Left lung (tissue), 10 donors: ENCODE data around the gene CLEC9A. TPM values are rescaled to one million over a fixed set of nuclear protein-coding genes. Genes with fewer than 3 reads are reported as not detected.
A peak's percentile ranks its signal among the peaks of the same experiment; 100 is the strongest.
"Not testable (repeated sequence)": the region's sequence is repeated elsewhere in the genome, so short reads cannot be mapped to it uniquely, and the experiment has no call there.

Source experiments
- ATAC-seq: fragments of 200-7000 bp; cut with Tn5 transposase; one replicate; pipeline ENCODE4 v1.9.1; 2020; ENCODE audit warnings: moderate library complexity
- DNase-seq, 4 donors: peaks; one replicate each; pipeline ENCODE4 v3.0.0-alpha.2; 2013 to 2020
- H3K27ac ChIP-seq, 2 donors: fragments of 200-600 bp; sonication (generic) in 1 of 2; one replicate each; pipeline versions ENCODE4 v1.5.0 to v1.8.0; 2020 to 2021
- H3K27me3 ChIP-seq, 2 donors: fragments of 200-600 bp; sonication (generic) in 1 of 2; one replicate each; pipeline versions ENCODE4 v1.5.0 to v1.8.0; 2020 to 2021
- H3K36me3 ChIP-seq, 2 donors: fragments of 200-600 bp; sonication (generic) in 1 of 2; one replicate each; pipeline versions ENCODE4 v1.5.0 to v1.8.0; 2020 to 2021
- H3K4me1 ChIP-seq, 2 donors: fragments of 200-600 bp; one replicate each; pipeline ENCODE4 v1.8.0; 2021
- H3K4me3 ChIP-seq, 2 donors: fragments of 200-600 bp; sonication (generic) in 1 of 2; one replicate each; pipeline versions ENCODE4 v1.5.0 to v1.8.0; 2020 to 2021; ENCODE audit warnings: mild to moderate bottlenecking in 1 of 2
- H3K9me3 ChIP-seq, 2 donors: fragments of 200-600 bp; sonication (generic) in 1 of 2; one replicate each; pipeline versions ENCODE4 v1.5.0 to v1.8.0; 2020 to 2021
- CTCF ChIP-seq, 2 donors: fragments of 200-600 bp; sonication (generic) in 1 of 2; IDR thresholded peaks; one replicate each; pipeline versions ENCODE4 v1.5.0 to v1.8.0; 2021; ENCODE audit warnings: antibody characterized with exemption in 2 of 2
- intact Hi-C, 2 donors: fragments of 100-400 bp; cut with DNase I; formaldehyde crosslinking; loops; one replicate each; pipeline versions ENCODE4 v1.11.2 to v1.14.2; 2022
- polyA plus RNA-seq, 6 donors: library from polyadenylated mRNA; unstranded; fragments of 120-200 nt; gene quantifications; one replicate each; pipeline ENCODE4 v1.2.1, GENCODE V29; 2013; ENCODE audit not compliant: insufficient read length in 6 of 6
- total RNA-seq, 2 donors: library from RNA; stranded (reverse); fragmentation: NEBNext Ultra II Directional; extraction: Animal tissue kit (Norgen Biotek cat#: 25700); gene quantifications; one replicate each; pipeline ENCODE4 v1.2.1, GENCODE V29; 2021
- donor health status: DM: no; HTN: yes; CAD: no.
- donor health status: DM: no; HTN: no; CAD: no.

Gene CLEC9A
- total and polyA plus RNA-seq, 8 donors = 0.17 to 2.5 (median 2.2) TPM; not detected in 1

- Histone ChIP-seq H3K36me3 (no peaks in the 10 kb centered on the region), H3K4me3 (no peak overlapping the region), H3K4me1 (peaks cover 0 to 6% of the 10 kb centered on the region in 2 donors), H3K27me3 (no peaks in the 10 kb centered on the region), H3K9me3 (no peaks in the 10 kb centered on the region), H3K27ac (no peak overlapping the region)
- no peak for ATAC-seq
- no peak for DNase-seq
- no peak for TF ChIP-seq CTCF (IDR thresholded peaks at IDR 0.05)
- intact Hi-C loops = no loop called here
Measured at GRCh38 chr12:10025236-10025635, 5.2 kb upstream of the CLEC9A start.

GRCh38 chr12:10026666-10027065, 3.8 kb upstream of the CLEC9A start:
- H3K4me1 ChIP-seq, intact Hi-C loops, DNase-seq: not testable (repeated sequence)

GRCh38 chr12:10027311-10027710, 3.2 kb upstream of the CLEC9A start:
- peak overlapping the region in 1 of 2 donors; percentile 86 for H3K27ac ChIP-seq
- DNase-seq = no peak
- no peaks in the 10 kb centered on the region for H3K36me3 ChIP-seq
- no peaks in the 10 kb centered on the region for H3K27me3 ChIP-seq
- ATAC-seq = no peak
- TF ChIP-seq CTCF (IDR thresholded peaks at IDR 0.05) = no peak
- no peaks in the 10 kb centered on the region for H3K9me3 ChIP-seq
- intact Hi-C loops = no loop called here
- H3K4me1 ChIP-seq = peaks cover 0 to 6% of the 10 kb centered on the region in 2 donors
- no peak overlapping the region for H3K4me3 ChIP-seq

More at GRCh38 chr12:10026666-10027065, 3.8 kb upstream of the CLEC9A start:
- H3K27ac ChIP-seq = peak overlapping the region in 1 of 2 donors; percentile 86
- not testable (repeated sequence) for H3K4me3 ChIP-seq, H3K9me3 ChIP-seq, ATAC-seq, H3K36me3 ChIP-seq, H3K27me3 ChIP-seq

GRCh38 chr12:10027721-10028120, 2.8 kb upstream of the CLEC9A start:
- intact Hi-C loops = no loop called here
- Histone ChIP-seq H3K4me1 (peaks cover 0 to 6% of the 10 kb centered on the region in 2 donors), H3K27me3 (no peaks in the 10 kb centered on the region), H3K4me3 (no peak overlapping the region), H3K36me3 (no peaks in the 10 kb centered on the region), H3K9me3 (no peaks in the 10 kb centered on the region), H3K27ac (peak overlapping the region in 1 of 2 donors; percentile 86)
- TF ChIP-seq CTCF (IDR thresholded peaks at IDR 0.05) = no peak
- no peak for DNase-seq
- ATAC-seq = peak; percentile 74

- no peaks in the 10 kb centered on the region for H3K36me3 ChIP-seq
- H3K4me1 ChIP-seq = peaks cover 0 to 14% of the 10 kb centered on the region in 2 donors
- H3K27ac ChIP-seq = peak overlapping the region in 1 of 2 donors; percentile 65
- no peak for TF ChIP-seq CTCF (IDR thresholded peaks at IDR 0.05)
- intact Hi-C loops = no loop called here
- no peak for DNase-seq
- H3K9me3 ChIP-seq = no peaks in the 10 kb centered on the region
- H3K27me3 ChIP-seq = no peaks in the 10 kb centered on the region
- H3K4me3 ChIP-seq = no peak overlapping the region
- no peak for ATAC-seq
Measured at GRCh38 chr12:10031321-10031720, 839 bp downstream of the CLEC9A start.

- no peaks in the 10 kb centered on the region for H3K36me3 ChIP-seq
- DNase-seq (no peak), ATAC-seq (peak; percentile 16)
- H3K4me1 ChIP-seq = peaks cover 0 to 14% of the 10 kb centered on the region in 2 donors
- H3K9me3 ChIP-seq = no peaks in the 10 kb centered on the region
- peak overlapping the region in 1 of 2 donors; percentile 65 for H3K27ac ChIP-seq
- no peaks in the 10 kb centered on the region for H3K27me3 ChIP-seq
- no peak overlapping the region for H3K4me3 ChIP-seq
- intact Hi-C loops = no loop called here
- no peak for TF ChIP-seq CTCF (IDR thresholded peaks at IDR 0.05)
Measured at GRCh38 chr12:10031771-10032175, 1.3 kb downstream of the CLEC9A start.
